PC-3 (cell line): ENCODE data around the gene IGFLR1. TPM values are rescaled to one million over a fixed set of nuclear protein-coding genes. Genes with fewer than 3 reads are reported as not detected.

Source experiments
- ATAC-seq: fragments of 200-7000 bp; cut with Tn5 transposase; 2 replicates; pipeline ENCODE4 v1.9.1; 2020; ENCODE audit warnings: mild to moderate bottlenecking, moderate library complexity
- BruUV-seq: library from RNA; stranded (reverse); fragments of 400-500 nt; replicated peaks from 2 replicates; lab custom pipeline; 2021; lab: Mats Ljungman, UMichigan
- CTCF ChIA-PET: fragments of 300-600 bp; sonication (Branson Sonifier 250); formaldehyde crosslinking; loops from one replicate; lab custom pipeline; 2022; ENCODE audit warnings: antibody characterized with exemption; lab: Charles Lee
- POLR2A ChIA-PET: fragments of 300-600 bp; sonication (Branson Sonifier 250); formaldehyde crosslinking; loops from one replicate; lab custom pipeline; 2022; ENCODE audit warnings: antibody characterized with exemption; ENCODE audit not compliant: unreplicated experiment; lab: Charles Lee
- DNase-seq: peaks from one replicate; pipeline ENCODE4 v3.0.0-alpha.2; 2015
- H2AFZ ChIP-seq: fragments of 300-600 bp; sonication (generic); 2 replicates; pipeline ENCODE4 v1.6.0; 2016; ENCODE audit warnings: antibody characterized with exemption, low read length
- H3F3A ChIP-seq: fragments of 300-600 bp; sonication (generic); one replicate; pipeline ENCODE4 v1.6.0; 2017; ENCODE audit warnings: antibody characterized with exemption, low read length, control low read depth, mild to moderate bottlenecking; ENCODE audit not compliant: unreplicated experiment
- H3K27ac ChIP-seq: fragments of 300-600 bp; sonication (generic); 2 replicates; pipeline ENCODE4 v1.5.1; 2016; ENCODE audit warnings: mild to moderate bottlenecking, low read length
- H3K27me3 ChIP-seq: fragments of 300-600 bp; sonication (generic); 2 replicates; pipeline ENCODE4 v1.6.1; 2016; ENCODE audit warnings: low read length, mixed read lengths
- H3K36me3 ChIP-seq: fragments of 300-600 bp; sonication (generic); 2 replicates; pipeline ENCODE4 v1.6.1; 2016; ENCODE audit warnings: low read depth, mixed run types, low read length, mixed read lengths
- H3K4me1 ChIP-seq: fragments of 300-600 bp; sonication (generic); 2 replicates; pipeline ENCODE4 v1.5.1; 2016; ENCODE audit warnings: low read length; ENCODE audit not compliant: insufficient read depth
- H3K4me2 ChIP-seq: fragments of 300-600 bp; sonication (generic); 2 replicates; pipeline ENCODE4 v1.6.0; 2016; ENCODE audit warnings: low read length
- H3K4me3 ChIP-seq: fragments of 300-600 bp; sonication (generic); 2 replicates; pipeline ENCODE4 v1.5.1; 2016; ENCODE audit warnings: mild to moderate bottlenecking, low read length, mixed read lengths
- H3K79me2 ChIP-seq: fragments of 300-600 bp; sonication (generic); 2 replicates; pipeline ENCODE4 v1.6.1; 2017; ENCODE audit warnings: low read length, mixed read lengths
- H3K9ac ChIP-seq: fragments of 300-600 bp; sonication (generic); 2 replicates; pipeline ENCODE4 v1.6.0; 2016; ENCODE audit warnings: mild to moderate bottlenecking, low read length
- H3K9me2 ChIP-seq: fragments of 300-600 bp; sonication (generic); replicated peaks from 2 replicates; pipeline ENCODE4 v1.6.1; 2016; ENCODE audit warnings: mixed run types, low read length, mixed read lengths
- H3K9me3 ChIP-seq: fragments of 300-600 bp; sonication (generic); 2 replicates; pipeline ENCODE4 v1.6.1; 2016; ENCODE audit warnings: low read length, mixed read lengths
- H4K20me1 ChIP-seq: fragments of 300-600 bp; sonication (generic); 2 replicates; pipeline ENCODE4 v1.6.1; 2016; ENCODE audit warnings: low read length, mixed read lengths
- CTCF ChIP-seq: fragments of 300-600 bp; sonication (generic); conservative IDR thresholded peaks from 2 replicates; pipeline ENCODE4 v1.5.1; 2017; ENCODE audit warnings: antibody characterized with exemption, low read depth, mild to moderate bottlenecking, low read length
- EZH2 ChIP-seq: fragments of 300-600 bp; sonication (generic); IDR thresholded peaks from one replicate; pipeline ENCODE4 v1.6.1; 2017; ENCODE audit warnings: antibody characterized with exemption, mild to moderate bottlenecking, low read length; ENCODE audit not compliant: unreplicated experiment
- EZH2phosphoT487 ChIP-seq: fragments of 300-600 bp; sonication (generic); IDR thresholded peaks from 2 replicates; pipeline ENCODE4 v1.6.1; 2018; ENCODE audit warnings: mild to moderate bottlenecking, antibody characterized with exemption, low read length, borderline replicate concordance
- intact Hi-C: fragments of 100-400 bp; cut with micrococcal nuclease; formaldehyde crosslinking; loops from 2 replicates; pipeline ENCODE4 v1.9.0; 2023
- total RNA-seq: library from RNA; depleted of rRNA; stranded (reverse); fragments of >200 nt; gene quantifications from 2 replicates; pipeline ENCODE4 v1.2.3, GENCODE V29; 2014

IGFLR1 gene
- total RNA-seq, 1 experiment from 2014 or later = 9.3 TPM

- H3K9me3 ChIP-seq = no peaks in the 10 kb centered on the region
- H3K79me2 ChIP-seq = peaks cover 10% of the 10 kb centered on the region; the same call in 1 of the 2 replicates
- no peak overlapping the region for H2AFZ ChIP-seq
- H3K9me2 ChIP-seq = no peaks in the 10 kb centered on the region
- TF ChIP-seq EZH2 (no peak), EZH2phosphoT487 (no peak), CTCF (no peak)
- DNase-seq (no peak), ATAC-seq (no peak)
- no peaks in the 10 kb centered on the region for H3F3A ChIP-seq
- H3K4me1 ChIP-seq = peaks cover 14% of the 10 kb centered on the region; the same call in 1 of the 2 replicates
- no TSS peak for BruUV-seq
- H3K4me2 ChIP-seq = no peak overlapping the region
- no peak overlapping the region for H3K9ac ChIP-seq
- no peaks in the 10 kb centered on the region for H3K36me3 ChIP-seq
- ChIA-PET CTCF (interaction anchor here (0.6 kb wide), 1 partner anchor 65 kb away, joined by 7 read pairs; the partner anchor contains the start of gene COX6B1), POLR2A (no interaction called here)
- no peaks in the 10 kb centered on the region for H3K27me3 ChIP-seq
- no peak overlapping the region for H3K27ac ChIP-seq
- no peak overlapping the region for H3K4me3 ChIP-seq
- intact Hi-C loops = loop anchor here (10.0 kb wide), 1 partner anchor 222 kb away; the partner anchor contains the start of gene LRFN3
- H4K20me1 ChIP-seq = no peaks in the 10 kb centered on the region
Observed at GRCh38 chr19:35712567-35713505, 29.4 kb downstream of the IGFLR1 start.

- peak; percentile 59 for ATAC-seq
- H3K27ac ChIP-seq = no peak overlapping the region
- ChIA-PET POLR2A (interaction anchor here (0.6 kb wide), 1 partner anchor 120 kb away, joined by 3 read pairs; no protein-coding TSS in a partner anchor), CTCF (no interaction called here)
- intact Hi-C loops = loop anchor here (10.0 kb wide), 1 partner anchor 224 kb away; the partner anchor contains the start of gene LRFN3
- H3K4me3 ChIP-seq = no peak overlapping the region
- DNase-seq = no peak
- H3K36me3 ChIP-seq = no peaks in the 10 kb centered on the region
- peaks cover 8% of the 10 kb centered on the region; the same call in 1 of the 2 replicates for H3K79me2 ChIP-seq
- no peak overlapping the region for H2AFZ ChIP-seq
- no peaks in the 10 kb centered on the region for H3K27me3 ChIP-seq
- no peaks in the 10 kb centered on the region for H3K9me3 ChIP-seq
- no peaks in the 10 kb centered on the region for H3F3A ChIP-seq
- H3K9ac ChIP-seq = no peak overlapping the region
- TF ChIP-seq EZH2phosphoT487 (no peak), CTCF (no peak), EZH2 (no peak)
- no TSS peak for BruUV-seq
- 0 out of 2 replicates have a peak overlapping the region, but pooled peaks have one; percentile 6 for H3K4me2 ChIP-seq
- H4K20me1 ChIP-seq = no peaks in the 10 kb centered on the region
- H3K4me1 ChIP-seq = peaks cover 7% of the 10 kb centered on the region; the same call in 1 of the 2 replicates
- no peaks in the 10 kb centered on the region for H3K9me2 ChIP-seq
Observed at GRCh38 chr19:35710784-35711723, 31.2 kb downstream of the IGFLR1 start.
